CD4-positive, alpha-beta T cell treated with Interleukin-1 beta for 1 hour (primary cell): ENCODE measurements around the gene TSHR.
"Not testable (repeated sequence)": the region's sequence is repeated elsewhere in the genome, so short reads cannot be mapped to it uniquely, and the experiment has no call there.

Experiments used
- DNase-seq, 2 donors: peaks; one replicate each; pipeline ENCODE4 v3.0.0-alpha.2; 2020 to 2022

The TSHR gene

DNA sequence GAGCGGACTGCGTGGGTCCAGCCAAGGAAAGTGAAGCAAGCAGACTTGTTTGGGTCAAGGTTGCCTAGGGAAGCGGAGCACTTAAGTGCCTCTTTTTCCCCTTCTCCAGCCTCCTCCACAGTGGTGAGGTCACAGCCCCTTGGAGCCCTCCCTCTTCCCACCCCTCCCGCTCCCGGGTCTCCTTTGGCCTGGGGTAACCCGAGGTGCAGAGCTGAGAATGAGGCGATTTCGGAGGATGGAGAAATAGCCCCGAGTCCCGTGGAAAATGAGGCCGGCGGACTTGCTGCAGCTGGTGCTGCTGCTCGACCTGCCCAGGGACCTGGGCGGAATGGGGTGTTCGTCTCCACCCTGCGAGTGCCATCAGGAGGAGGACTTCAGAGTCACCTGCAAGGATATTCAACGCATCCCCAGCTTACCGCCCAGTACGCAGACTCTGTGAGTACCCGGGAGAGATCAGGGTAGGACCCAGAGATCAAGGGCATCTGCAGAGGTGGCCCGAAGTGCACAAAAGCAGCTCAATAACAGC, at the start of gene TSHR:
TSHR (plus strand) TSS at position 206 of the 526 bp plus-strand sequence; CDS start at position 266, 60 bp downstream.
- DNase-seq: peak in 1 of 2 donors; percentile 2

DNA sequence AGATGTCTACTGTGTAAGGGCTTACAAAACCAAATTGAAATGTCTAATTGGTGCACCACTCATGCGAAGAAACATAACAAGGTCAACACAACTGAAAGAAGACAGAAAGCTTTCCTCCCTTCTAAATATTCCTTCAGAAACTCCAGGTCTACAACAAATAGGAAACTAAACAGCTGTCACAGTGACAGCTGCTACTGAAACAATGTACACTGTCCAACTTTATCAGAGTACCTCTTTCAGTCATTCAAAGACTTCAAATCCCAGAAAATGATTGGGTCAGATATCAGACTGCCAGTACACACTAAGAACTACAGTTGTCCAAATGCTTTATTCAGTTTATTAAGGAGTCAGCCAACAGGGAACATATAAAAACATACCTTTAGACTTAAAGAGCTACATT, 49.1 kb upstream of the TSHR start:
- DNase-seq: no peak

DNA sequence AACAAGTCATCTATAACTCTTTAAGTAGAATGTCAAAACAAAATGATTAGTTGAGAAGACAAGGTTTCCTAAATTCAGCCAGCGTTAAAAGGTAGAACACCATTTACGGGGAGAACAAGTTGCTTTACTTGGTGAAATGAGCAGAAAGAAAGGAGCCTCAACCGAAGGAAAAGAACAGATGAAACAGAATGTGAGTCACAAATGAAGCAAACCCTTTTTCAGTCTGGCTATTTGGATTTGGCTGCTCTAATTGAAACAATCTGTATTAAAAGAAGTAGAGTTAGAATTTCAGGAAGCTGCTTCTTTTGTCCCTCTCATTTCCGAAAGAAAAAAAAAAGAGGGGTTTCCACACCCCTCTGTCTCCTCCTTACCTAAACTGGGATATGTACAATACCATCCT, 48.5 kb upstream of the TSHR start:
- no peak for DNase-seq

- DNase-seq: not testable (repeated sequence)
These were observed 43.4 kb upstream of the TSHR start for GRCh38 chr14:80912013-80912412.

DNA sequence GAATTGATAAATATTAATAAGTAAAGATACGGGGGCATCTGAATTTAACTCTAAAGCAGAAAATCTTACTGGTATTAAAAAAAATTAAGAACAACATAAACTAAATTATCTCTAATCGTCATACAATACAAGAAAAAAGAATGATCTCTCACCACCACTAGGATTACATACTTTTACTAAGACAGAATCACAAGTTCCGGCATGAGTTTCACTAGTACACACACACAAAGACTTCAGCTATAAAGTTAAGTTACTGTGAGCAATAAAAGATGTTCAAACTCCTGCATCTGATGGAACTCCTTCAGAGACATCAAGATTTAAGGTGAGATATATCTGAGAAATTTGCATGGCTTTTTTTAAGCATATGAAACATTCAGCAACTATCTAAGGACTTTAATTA, 35.8 kb upstream of the TSHR start:
- no peak for DNase-seq

DNA sequence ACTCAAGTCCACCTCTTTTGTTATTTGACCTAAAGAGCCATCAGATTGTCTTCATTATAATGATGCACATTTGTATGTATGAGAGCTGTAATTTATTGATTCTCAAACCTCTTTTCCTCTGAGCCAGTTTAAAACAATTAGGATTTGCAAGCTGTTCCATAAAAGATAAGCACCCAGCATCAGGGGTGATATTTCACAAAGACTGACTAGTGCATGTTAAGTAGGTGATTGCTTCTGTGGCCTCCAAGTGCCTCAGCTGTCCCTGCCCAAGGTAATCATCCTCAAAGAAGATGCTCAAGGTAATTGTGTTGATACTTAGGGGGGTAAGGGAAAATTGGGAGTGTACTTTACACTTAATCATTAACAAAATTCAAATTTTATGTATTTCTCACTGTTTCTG, 32.1 kb upstream of the TSHR start:
- DNase-seq: no peak

DNA sequence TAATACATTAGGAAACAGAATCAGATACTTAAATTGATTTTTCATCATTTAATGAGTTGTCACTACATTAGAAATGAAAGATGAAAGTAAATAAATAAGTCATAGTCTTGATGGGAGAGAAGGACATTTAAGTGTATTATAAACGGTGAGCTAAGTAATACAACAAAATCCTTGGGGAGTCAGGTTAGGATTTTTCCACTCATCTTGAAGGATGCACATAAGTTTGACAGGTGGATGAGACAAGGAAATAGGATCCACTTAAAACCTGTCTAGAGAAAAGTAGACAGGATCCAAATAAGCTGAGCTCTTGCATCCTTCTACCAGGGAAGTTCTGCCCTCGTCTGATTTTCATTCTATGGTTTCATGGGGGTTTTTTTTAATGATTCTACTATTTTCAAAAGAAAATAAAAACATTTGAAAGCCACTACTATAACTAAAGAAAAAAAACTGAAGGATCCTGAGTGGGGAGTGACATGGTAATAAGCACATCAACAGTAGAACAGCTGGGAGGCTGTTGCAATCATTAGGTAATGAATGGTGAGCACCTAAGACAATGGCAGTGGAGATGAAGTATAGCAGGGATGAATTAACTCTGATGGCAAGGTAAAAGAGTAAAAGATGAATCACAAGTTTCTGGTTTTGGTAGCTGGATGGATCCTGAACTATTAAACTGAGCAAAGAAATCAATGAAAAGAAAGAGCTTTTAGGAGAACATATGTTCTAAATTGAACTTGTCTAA, 30.9 kb upstream of the TSHR start:
- no peak for DNase-seq

DNA sequence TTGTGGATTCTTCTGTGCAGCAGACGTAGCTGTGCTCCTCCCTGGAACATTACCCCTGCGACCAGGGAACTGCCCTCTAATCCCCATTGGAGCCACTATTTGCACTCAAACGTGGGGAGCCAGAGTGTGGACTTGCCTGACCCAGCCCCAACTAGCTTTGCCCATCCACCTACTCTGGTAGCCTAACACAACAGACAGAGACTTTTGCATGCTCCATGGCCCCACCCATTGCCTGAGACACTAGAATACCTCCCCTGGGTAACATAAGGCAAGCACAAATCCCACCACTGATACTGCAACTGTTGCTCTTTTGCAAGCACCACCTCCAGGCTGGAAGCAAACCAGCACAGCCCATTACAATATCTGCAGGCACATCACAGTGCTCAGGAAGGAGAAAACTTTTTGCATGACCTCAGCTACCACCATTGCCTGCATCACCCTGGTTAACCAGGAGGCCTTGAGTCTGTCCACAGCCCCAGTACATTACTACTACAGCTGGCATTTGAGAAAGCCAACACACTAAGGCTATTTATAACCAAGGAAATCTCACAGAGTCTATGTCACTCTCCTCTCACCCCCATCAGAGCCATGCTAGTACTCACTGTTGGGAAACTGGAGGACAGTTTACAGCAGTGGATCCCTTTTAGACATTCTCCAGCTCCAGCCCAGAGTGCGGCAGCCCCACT, 28.9 kb upstream of the TSHR start:
- DNase-seq: no peak

- no peak for DNase-seq
These were observed 28.1 kb upstream of the TSHR start for GRCh38 chr14:80927083-80927989.

DNA sequence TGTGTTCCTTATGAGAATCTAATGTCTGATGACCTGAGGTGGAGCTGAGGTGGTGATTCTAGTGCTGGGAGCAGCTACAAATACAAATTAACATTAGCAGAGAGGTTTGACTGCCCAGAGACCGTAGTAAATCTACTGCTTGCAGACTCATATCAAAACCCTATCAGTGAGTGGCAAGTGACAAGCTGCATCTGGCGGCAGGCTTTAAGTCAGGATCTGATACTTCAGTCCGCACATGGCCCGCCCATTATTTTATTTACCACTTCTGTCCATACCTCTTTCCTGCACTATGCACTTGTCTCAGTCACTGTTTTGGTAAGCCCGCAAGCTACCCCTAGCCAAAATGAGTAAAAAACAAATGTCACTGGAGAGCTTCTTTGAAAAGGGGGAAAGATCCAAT, 25.3 kb upstream of the TSHR start:
- no peak for DNase-seq

- peak; percentile 39 to 63 for DNase-seq
These were observed 24.5 kb upstream of the TSHR start for GRCh38 chr14:80930836-80931389.

- DNase-seq: no peak
These were observed 22.1 kb upstream of the TSHR start for GRCh38 chr14:80933282-80933681.

DNA sequence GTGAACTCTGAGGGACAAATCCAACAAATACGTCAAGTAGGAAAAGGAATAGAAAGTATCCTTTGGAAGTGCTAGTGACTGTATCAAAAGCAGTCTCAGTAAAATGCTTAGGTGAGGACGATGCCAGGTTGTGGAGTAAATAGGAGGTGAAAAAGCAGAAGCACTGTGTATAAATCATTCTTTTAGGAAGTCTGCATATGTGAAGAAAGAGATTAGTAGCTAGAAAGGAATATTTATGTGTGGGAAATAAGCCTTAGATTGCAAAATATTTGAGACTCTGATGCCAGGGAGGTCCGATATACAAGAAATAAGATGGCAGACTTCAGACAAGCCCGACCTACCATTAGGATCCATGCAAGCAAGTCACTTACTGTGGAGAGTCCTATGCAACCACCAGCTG, 21.7 kb upstream of the TSHR start:
- no peak for DNase-seq

DNA sequence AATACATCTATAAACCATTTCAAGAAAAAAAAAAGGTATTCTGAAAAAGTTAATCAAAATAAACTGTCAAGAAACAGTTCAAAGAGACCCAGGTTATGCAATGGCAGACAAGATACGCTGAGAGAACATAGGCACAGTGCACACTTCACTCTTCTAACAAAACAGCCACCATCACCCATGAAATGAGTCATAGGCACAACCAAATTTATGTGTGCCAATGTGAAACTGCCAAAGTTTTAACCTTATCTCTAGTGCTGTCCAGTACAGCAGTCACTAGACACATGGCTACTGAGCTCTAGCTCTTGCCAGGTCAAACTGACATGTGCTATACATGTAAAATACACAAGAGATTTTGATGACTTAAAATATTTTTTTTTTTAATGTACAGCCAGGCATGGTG, 15.3 kb upstream of the TSHR start:
- DNase-seq: no peak

DNA sequence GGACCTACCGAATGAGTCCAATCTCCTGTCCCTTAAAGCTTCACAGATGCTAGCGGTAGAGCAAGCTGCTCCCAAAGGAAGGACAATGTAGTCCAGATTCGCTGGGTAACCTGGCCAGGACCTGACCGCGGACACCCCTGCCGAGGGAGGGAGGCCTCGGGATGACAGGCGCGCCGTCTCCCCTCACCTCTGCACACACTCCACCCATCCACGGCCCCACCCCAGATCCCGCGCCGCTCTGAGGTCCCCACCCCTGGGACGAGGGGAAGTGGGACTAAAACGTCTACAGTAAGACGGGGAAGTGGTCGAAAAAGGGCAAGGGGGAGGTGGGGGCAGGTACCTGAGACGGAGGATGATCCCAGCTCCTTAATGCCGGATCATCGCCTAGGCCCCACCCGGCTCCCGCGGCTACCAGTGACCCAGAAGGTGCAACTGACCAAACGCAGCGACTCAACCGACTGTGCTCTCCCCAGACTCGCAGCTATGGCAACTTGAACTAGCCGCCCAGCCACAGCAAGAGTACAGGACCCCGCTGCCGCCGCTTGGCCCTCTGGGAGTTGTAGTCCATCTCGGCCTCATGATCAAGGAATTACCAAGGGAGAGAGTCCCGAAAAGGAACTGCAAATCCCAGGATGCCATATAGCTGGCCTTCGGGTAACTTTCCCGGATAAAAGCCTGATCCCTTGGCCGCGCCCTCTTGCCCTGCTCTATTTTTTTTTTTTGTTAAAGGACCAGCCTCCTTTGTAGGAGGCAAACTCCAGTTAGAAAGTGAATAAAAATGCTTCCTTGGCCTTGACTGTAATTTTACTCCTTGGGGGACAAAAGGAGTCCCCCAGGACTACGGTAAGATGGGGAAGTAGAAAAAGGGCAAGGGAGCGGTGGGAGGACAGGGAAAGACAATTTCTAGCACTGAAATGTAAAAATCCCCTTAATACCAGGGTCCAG, 13.9 kb upstream of the TSHR start, which contains the start of gene CEP128:
CEP128 (minus strand) TSS at position 498 of the 945 bp plus-strand sequence.
- peak; percentile 88 to 89 for DNase-seq

GRCh38 chr14:80942191-80942600, 13.2 kb upstream of the TSHR start:
- DNase-seq: no peak

DNA sequence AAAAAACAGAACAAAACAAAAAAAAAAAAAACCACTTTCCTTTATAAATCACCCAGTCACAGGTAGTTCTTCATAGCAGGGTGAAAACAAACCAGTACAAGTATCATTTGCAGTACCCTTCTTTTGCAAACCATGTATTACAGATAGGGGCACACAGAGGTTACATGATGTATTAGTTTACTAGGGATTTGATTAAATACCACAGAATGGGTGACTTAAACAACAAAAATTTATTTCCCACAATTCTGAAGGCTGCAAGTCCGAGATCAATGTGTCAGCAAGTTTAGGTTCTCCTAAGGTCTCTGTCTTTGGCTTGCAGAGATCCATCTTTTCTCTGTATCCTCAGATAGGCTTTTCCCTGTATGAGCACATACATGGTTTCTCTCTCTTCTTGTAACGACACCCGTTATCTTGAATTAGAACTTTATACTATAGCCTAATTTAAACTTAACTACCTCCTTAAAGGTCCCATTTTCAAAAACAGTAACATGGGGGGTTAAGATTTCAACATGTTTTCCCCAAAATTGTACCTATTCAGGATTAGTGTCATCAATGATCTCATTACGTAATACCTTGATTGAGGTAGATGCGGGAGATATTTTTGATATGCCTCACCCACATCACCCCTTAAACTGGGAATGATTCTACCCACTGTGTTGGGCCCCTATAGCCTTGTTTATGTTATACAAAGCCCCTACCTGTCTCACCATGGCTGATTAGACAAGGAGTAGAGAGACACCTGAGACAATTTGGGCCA, 10.4 kb upstream of the TSHR start:
- DNase-seq: no peak

DNA sequence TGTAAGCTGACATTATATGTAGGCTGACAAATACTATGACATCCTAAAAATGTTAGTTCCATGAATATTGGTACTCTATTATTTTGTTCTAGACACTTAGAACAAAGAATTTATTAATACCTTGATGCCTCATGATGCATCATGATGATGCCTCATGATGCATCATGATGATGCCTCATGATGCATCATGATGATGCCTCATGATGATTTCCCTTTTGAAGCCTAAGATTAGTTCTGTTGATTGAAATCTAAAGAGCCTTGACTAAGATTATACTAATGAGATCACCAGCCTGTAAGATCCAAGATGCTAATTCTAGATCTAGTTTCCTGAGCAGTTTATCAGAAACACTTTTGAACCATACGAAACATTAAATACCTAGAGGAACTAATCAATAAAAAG, 9.2 kb upstream of the TSHR start:
- no peak for DNase-seq

DNA sequence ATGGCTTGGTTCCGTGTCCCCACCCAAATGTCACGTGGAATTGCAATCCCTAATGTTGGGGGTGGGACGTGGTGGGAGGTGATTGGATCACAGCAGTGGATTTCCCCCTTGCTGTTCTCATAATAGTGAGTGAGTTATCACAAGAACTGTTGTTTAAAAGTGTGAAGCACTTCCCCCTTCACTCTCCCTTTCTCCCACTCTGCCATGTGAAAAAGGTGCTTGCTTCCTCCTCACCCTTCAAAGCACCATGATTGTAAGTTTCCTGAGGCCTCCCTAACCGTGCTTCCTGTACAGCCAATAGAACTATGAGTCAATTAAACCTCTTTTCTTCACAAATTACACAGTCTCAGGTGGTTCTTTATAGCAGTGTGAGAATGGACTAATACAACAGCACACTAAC, 8.6 kb upstream of the TSHR start:
- no peak for DNase-seq

GRCh38 chr14:80948291-80948690, 7.1 kb upstream of the TSHR start:
- no peak for DNase-seq

- DNase-seq: no peak
These were observed 3.9 kb upstream of the TSHR start for GRCh38 chr14:80951491-80951890.
